GM23338 (cell line): ENCODE results near the gene PIEZO2. TPM values are rescaled to one million over a fixed set of nuclear protein-coding genes. Genes with fewer than 3 reads are reported as not detected.

Experiments used
- ATAC-seq: fragments of 200-7000 bp; cut with Tn5 transposase; 3 replicates; pipeline ENCODE4 v1.9.1; 2020
- DNase-seq: peaks from one replicate; pipeline ENCODE4 v3.0.0-alpha.2; 2015; ENCODE audit warnings: low spot score
- H2AFZ ChIP-seq: fragments of 200-600 bp; sonication (generic); 2 replicates; pipeline ENCODE4 v1.8.0; 2016; ENCODE audit warnings: antibody characterized with exemption, mild to moderate bottlenecking, moderate library complexity
- H3F3A ChIP-seq: fragments of 200-600 bp; sonication (generic); replicated peaks from 2 replicates; pipeline ENCODE4 v1.8.0; 2017; ENCODE audit warnings: antibody characterized with exemption, mixed run types, low read depth
- H3K27ac ChIP-seq: fragments of 200-600 bp; sonication (generic); 2 replicates; pipeline ENCODE4 v1.6.1; 2016; ENCODE audit warnings: low read depth
- H3K27me3 ChIP-seq: fragments of 200-600 bp; sonication (generic); 2 replicates; pipeline ENCODE4 v1.8.0; 2016; ENCODE audit warnings: mild to moderate bottlenecking, mixed run types, moderate library complexity; ENCODE audit not compliant: insufficient read depth
- H3K36me3 ChIP-seq: fragments of 200-600 bp; sonication (generic); 2 replicates; pipeline ENCODE4 v1.8.0; 2016; ENCODE audit warnings: mild to moderate bottlenecking; ENCODE audit not compliant: insufficient read depth
- H3K4me1 ChIP-seq: fragments of 200-600 bp; sonication (generic); 2 replicates; pipeline ENCODE4 v1.8.0; 2016; ENCODE audit warnings: mild to moderate bottlenecking, moderate library complexity; ENCODE audit not compliant: insufficient read depth
- H3K4me2 ChIP-seq: fragments of 200-600 bp; sonication (generic); 2 replicates; pipeline ENCODE4 v1.7.1; 2017; ENCODE audit warnings: mixed run types
- H3K4me3 ChIP-seq: fragments of 200-600 bp; sonication (generic); 2 replicates; pipeline ENCODE4 v1.6.1; 2016; ENCODE audit warnings: mixed run types
- H3K79me2 ChIP-seq: fragments of 200-600 bp; sonication (generic); replicated peaks from 2 replicates; pipeline ENCODE4 v1.8.0; 2017; ENCODE audit warnings: mild to moderate bottlenecking; ENCODE audit not compliant: insufficient read depth
- H3K9me2 ChIP-seq: fragments of 200-600 bp; sonication (generic); 2 replicates; pipeline ENCODE4 v1.8.0; 2017; ENCODE audit not compliant: insufficient read depth
- H4K20me1 ChIP-seq: fragments of 200-600 bp; sonication (generic); replicated peaks from 2 replicates; pipeline ENCODE4 v1.8.0; 2017; ENCODE audit warnings: mild to moderate bottlenecking; ENCODE audit not compliant: insufficient read depth
- H3K27ac Mint-ChIP-seq: 2 replicates; pipeline ENCODE4 v1.8.0; 2020; ENCODE audit warnings: inconsistent platforms, mild to moderate bottlenecking, moderate library complexity, mixed read lengths
- H3K27me3 Mint-ChIP-seq: 3 replicates; pipeline ENCODE4 v1.8.0; 2022; ENCODE audit warnings: low read depth, mild to moderate bottlenecking, moderate library complexity, mixed read lengths, inconsistent platforms; ENCODE audit not compliant: insufficient read depth, poor library complexity
- H3K36me3 Mint-ChIP-seq: 3 replicates; pipeline ENCODE4 v1.8.0; 2021; ENCODE audit warnings: low read depth, mild to moderate bottlenecking, inconsistent platforms, moderate library complexity, mixed read lengths
- H3K4me1 Mint-ChIP-seq: 3 replicates; pipeline ENCODE4 v1.8.0; 2020; ENCODE audit warnings: mild to moderate bottlenecking, inconsistent platforms, mixed read lengths
- H3K4me3 Mint-ChIP-seq: 3 replicates; pipeline ENCODE4 v1.8.0; 2021; ENCODE audit warnings: moderate library complexity, mild to moderate bottlenecking, inconsistent platforms, mixed read lengths
- H3K9me3 Mint-ChIP-seq: 3 replicates; pipeline ENCODE4 v1.8.0; 2020; ENCODE audit warnings: moderate library complexity, mild to moderate bottlenecking, inconsistent platforms, mixed read lengths
- EZH2 ChIP-seq: fragments of 200-600 bp; sonication (generic); IDR thresholded peaks from one replicate; pipeline ENCODE4 v1.8.0; 2017; ENCODE audit warnings: antibody characterized with exemption, mild to moderate bottlenecking, low read depth; ENCODE audit not compliant: unreplicated experiment
- JUNB ChIP-seq: IDR thresholded peaks from one replicate; pipeline ENCODE4 v1.6.1; 2016; ENCODE audit warnings: antibody characterized with exemption; ENCODE audit not compliant: unreplicated experiment
- ZNF114 ChIP-seq: fragments of 250-450 bp; sonication (Bioruptor Pico); IDR thresholded peaks from 2 replicates; pipeline ENCODE4 v1.5.0; 2020; ENCODE audit warnings: mild to moderate bottlenecking, moderate library complexity
- ZNF331 ChIP-seq: fragments of 250-450 bp; sonication (Bioruptor Pico); IDR thresholded peaks from 2 replicates; pipeline ENCODE4 v1.5.0; 2020; ENCODE audit warnings: low read depth, mild to moderate bottlenecking, moderate library complexity
- polyA plus RNA-seq: library from polyadenylated mRNA; unstranded; fragments of >200 nt; fragmentation: Nextera tagmentation; extraction: Ambion mirVana; gene quantifications from 2 replicates; pipeline ENCODE4 v1.2.1, GENCODE V29; 2016
- total RNA-seq: library from RNA; depleted of rRNA; stranded (reverse); fragments of >200 nt; shearing (Covaris generic); gene quantifications from 2 replicates; pipeline ENCODE4 v1.2.3, GENCODE V29; 2014
- TF ChIP-seq, protein P1 (sequence below), 2 experiments: fragments of 200-600 bp in 1 of 2; sonication (generic) in 1 of 2; conservative IDR thresholded peaks; 2 replicates each; pipeline versions ENCODE4 v1.5.1 to v1.6.1; 2016 to 2017; ENCODE audit warnings: antibody characterized with exemption in 2 of 2, low read depth in 2 of 2, mild to moderate bottlenecking in 2 of 2, moderate library complexity in 1 of 2
- TF ChIP-seq, protein P2 (sequence below): fragments of 250-450 bp; sonication (Bioruptor Pico); IDR thresholded peaks from 2 replicates; pipeline ENCODE4 v1.5.0; 2020; ENCODE audit warnings: mild to moderate bottlenecking, moderate library complexity
- TF ChIP-seq, protein P3 (sequence below): IDR thresholded peaks from 2 replicates; pipeline ENCODE4 v1.6.1; 2016; ENCODE audit warnings: antibody characterized with exemption

PIEZO2 gene
- total and polyA plus RNA-seq, 2 experiments from 2014 or later, result 4.8 to 8.2 TPM

DNA sequence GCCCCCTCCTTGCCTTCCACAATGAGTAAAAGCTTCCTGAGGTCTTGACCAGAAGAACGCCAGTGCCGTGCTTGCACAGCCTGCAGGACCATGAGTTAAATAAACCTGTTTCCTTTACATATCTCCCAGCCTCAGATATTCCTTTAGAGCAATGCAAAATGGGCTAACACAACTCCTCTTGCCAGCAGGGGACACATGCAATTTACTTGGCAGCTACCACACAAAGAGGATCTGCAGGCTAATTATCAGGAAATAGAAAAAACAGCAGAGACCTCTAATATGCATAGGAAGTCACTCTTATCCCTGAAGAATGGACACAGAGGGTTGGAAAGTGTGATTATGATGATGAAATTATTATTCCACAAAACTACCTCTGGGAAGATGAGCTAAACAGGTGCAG, 114.0 kb downstream of the PIEZO2 start:
- peaks cover 3% of the 10 kb centered on the region; the same call in 1 of the 2 replicates for H3K4me1 ChIP-seq
- H3K27me3 Mint-ChIP-seq, result no peaks in the 10 kb centered on the region
- peaks cover 14% of the 10 kb centered on the region for H3K4me1 Mint-ChIP-seq
- H3K9me2 ChIP-seq, result no peaks in the 10 kb centered on the region
- H3K27ac Mint-ChIP-seq, result no peak overlapping the region
- TF ChIP-seq, protein P1, sequence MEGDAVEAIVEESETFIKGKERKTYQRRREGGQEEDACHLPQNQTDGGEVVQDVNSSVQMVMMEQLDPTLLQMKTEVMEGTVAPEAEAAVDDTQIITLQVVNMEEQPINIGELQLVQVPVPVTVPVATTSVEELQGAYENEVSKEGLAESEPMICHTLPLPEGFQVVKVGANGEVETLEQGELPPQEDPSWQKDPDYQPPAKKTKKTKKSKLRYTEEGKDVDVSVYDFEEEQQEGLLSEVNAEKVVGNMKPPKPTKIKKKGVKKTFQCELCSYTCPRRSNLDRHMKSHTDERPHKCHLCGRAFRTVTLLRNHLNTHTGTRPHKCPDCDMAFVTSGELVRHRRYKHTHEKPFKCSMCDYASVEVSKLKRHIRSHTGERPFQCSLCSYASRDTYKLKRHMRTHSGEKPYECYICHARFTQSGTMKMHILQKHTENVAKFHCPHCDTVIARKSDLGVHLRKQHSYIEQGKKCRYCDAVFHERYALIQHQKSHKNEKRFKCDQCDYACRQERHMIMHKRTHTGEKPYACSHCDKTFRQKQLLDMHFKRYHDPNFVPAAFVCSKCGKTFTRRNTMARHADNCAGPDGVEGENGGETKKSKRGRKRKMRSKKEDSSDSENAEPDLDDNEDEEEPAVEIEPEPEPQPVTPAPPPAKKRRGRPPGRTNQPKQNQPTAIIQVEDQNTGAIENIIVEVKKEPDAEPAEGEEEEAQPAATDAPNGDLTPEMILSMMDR (conservative IDR thresholded peaks at IDR 0.05; ENCODE audit: low read depth in 2 of 2), result no peak
- no peak for TF ChIP-seq ZNF331 (CRISPR knock-in tag)
- H4K20me1 ChIP-seq, result no peaks in the 10 kb centered on the region; the same call in 1 of the 2 replicates
- H3K36me3 Mint-ChIP-seq, result no peaks in the 10 kb centered on the region; the same call in 2 of the 3 replicates
- ATAC-seq, result no peak
- H3K27ac ChIP-seq, result no peak overlapping the region
- no peak overlapping the region for H3K4me3 ChIP-seq
- no peaks in the 10 kb centered on the region; the same call in 2 of the 3 replicates for H3K9me3 Mint-ChIP-seq
- no peaks in the 10 kb centered on the region for H3K79me2 ChIP-seq
- no peaks in the 10 kb centered on the region for H3K27me3 ChIP-seq
- DNase-seq, result no peak
- H3F3A ChIP-seq, result no peaks in the 10 kb centered on the region
- H3K36me3 ChIP-seq, result no peaks in the 10 kb centered on the region
- H3K4me3 Mint-ChIP-seq, result no peak overlapping the region
- H2AFZ ChIP-seq, result no peak overlapping the region
- H3K4me2 ChIP-seq, result no peak overlapping the region

DNA sequence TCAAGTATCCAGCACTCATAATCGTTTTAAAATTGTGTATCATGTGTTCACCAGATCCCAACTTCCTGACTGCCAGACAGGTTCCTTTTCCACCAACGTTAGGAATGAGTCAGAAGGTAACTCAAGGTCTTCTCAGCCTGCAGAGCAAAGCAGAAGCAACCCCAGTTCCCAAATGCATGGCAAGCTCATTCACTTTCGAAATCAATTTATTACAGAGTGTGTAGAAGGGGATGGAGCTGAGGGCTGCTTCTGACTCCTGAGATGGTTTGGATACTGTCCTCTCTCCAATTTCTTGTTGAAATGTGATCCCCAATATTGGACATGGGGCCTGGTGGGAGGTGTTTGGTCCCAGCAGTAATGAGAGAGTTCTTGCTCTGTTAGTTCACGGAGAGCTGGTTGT, 114.5 kb downstream of the PIEZO2 start:
- no peak for ATAC-seq
- TF ChIP-seq, protein P2, sequence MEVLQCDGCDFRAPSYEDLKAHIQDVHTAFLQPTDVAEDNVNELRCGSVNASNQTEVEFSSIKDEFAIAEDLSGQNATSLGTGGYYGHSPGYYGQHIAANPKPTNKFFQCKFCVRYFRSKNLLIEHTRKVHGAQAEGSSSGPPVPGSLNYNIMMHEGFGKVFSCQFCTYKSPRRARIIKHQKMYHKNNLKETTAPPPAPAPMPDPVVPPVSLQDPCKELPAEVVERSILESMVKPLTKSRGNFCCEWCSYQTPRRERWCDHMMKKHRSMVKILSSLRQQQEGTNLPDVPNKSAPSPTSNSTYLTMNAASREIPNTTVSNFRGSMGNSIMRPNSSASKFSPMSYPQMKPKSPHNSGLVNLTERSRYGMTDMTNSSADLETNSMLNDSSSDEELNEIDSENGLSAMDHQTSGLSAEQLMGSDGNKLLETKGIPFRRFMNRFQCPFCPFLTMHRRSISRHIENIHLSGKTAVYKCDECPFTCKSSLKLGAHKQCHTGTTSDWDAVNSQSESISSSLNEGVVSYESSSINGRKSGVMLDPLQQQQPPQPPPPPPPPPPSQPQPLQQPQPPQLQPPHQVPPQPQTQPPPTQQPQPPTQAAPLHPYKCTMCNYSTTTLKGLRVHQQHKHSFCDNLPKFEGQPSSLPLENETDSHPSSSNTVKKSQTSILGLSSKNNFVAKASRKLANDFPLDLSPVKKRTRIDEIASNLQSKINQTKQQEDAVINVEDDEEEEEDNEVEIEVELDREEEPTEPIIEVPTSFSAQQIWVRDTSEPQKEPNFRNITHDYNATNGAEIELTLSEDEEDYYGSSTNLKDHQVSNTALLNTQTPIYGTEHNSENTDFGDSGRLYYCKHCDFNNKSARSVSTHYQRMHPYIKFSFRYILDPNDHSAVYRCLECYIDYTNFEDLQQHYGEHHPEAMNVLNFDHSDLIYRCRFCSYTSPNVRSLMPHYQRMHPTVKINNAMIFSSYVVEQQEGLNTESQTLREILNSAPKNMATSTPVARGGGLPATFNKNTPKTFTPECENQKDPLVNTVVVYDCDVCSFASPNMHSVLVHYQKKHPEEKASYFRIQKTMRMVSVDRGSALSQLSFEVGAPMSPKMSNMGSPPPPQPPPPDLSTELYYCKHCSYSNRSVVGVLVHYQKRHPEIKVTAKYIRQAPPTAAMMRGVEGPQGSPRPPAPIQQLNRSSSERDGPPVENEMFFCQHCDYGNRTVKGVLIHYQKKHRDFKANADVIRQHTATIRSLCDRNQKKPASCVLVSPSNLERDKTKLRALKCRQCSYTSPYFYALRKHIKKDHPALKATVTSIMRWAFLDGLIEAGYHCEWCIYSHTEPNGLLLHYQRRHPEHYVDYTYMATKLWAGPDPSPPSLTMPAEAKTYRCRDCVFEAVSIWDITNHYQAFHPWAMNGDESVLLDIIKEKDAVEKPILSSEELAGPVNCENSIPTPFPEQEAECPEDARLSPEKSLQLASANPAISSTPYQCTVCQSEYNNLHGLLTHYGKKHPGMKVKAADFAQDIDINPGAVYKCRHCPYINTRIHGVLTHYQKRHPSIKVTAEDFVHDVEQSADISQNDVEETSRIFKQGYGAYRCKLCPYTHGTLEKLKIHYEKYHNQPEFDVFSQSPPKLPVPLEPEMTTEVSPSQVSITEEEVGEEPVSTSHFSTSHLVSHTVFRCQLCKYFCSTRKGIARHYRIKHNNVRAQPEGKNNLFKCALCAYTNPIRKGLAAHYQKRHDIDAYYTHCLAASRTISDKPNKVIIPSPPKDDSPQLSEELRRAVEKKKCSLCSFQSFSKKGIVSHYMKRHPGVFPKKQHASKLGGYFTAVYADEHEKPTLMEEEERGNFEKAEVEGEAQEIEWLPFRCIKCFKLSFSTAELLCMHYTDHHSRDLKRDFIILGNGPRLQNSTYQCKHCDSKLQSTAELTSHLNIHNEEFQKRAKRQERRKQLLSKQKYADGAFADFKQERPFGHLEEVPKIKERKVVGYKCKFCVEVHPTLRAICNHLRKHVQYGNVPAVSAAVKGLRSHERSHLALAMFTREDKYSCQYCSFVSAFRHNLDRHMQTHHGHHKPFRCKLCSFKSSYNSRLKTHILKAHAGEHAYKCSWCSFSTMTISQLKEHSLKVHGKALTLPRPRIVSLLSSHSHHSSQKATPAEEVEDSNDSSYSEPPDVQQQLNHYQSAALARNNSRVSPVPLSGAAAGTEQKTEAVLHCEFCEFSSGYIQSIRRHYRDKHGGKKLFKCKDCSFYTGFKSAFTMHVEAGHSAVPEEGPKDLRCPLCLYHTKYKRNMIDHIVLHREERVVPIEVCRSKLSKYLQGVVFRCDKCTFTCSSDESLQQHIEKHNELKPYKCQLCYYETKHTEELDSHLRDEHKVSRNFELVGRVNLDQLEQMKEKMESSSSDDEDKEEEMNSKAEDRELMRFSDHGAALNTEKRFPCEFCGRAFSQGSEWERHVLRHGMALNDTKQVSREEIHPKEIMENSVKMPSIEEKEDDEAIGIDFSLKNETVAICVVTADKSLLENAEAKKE (CRISPR knock-in tag), result no peak
- TF ChIP-seq JUNB (no peak), ZNF114 (CRISPR knock-in tag) (no peak), EZH2 (no peak)
- TF ChIP-seq, protein P3, sequence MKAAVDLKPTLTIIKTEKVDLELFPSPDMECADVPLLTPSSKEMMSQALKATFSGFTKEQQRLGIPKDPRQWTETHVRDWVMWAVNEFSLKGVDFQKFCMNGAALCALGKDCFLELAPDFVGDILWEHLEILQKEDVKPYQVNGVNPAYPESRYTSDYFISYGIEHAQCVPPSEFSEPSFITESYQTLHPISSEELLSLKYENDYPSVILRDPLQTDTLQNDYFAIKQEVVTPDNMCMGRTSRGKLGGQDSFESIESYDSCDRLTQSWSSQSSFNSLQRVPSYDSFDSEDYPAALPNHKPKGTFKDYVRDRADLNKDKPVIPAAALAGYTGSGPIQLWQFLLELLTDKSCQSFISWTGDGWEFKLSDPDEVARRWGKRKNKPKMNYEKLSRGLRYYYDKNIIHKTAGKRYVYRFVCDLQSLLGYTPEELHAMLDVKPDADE, result no peak
- TF ChIP-seq, protein P1 (conservative IDR thresholded peaks at IDR 0.05; ENCODE audit: low read depth in 2 of 2), result no peak

More for the DNA sequence above, 114.5 kb downstream of the PIEZO2 start:
- Histone ChIP-seq H3F3A (no peaks in the 10 kb centered on the region), H3K9me2 (no peaks in the 10 kb centered on the region), H3K36me3 (no peaks in the 10 kb centered on the region), H3K27ac (no peak overlapping the region), H3K4me2 (no peak overlapping the region), H3K4me1 (peaks cover 3% of the 10 kb centered on the region; the same call in 1 of the 2 replicates), H2AFZ (no peak overlapping the region), H3K4me3 (no peak overlapping the region), H3K79me2 (no peaks in the 10 kb centered on the region), H4K20me1 (no peaks in the 10 kb centered on the region; the same call in 1 of the 2 replicates), H3K27me3 (no peaks in the 10 kb centered on the region)
- no peak for DNase-seq
- Mint-ChIP-seq H3K27me3 (no peaks in the 10 kb centered on the region), H3K27ac (no peak overlapping the region), H3K4me1 (peaks cover 14% of the 10 kb centered on the region), H3K9me3 (no peaks in the 10 kb centered on the region; the same call in 2 of the 3 replicates), H3K4me3 (no peak overlapping the region), H3K36me3 (no peaks in the 10 kb centered on the region; the same call in 2 of the 3 replicates)
